NT2/D1 (cell line): ENCODE results near the gene SMPD3.
"Not testable (repeated sequence)": the region's sequence is repeated elsewhere in the genome, so short reads cannot be mapped to it uniquely, and the experiment has no call there.

ENCODE experiments used
- DNase-seq: peaks from one replicate; pipeline ENCODE4 v3.0.0-alpha.2; 2011; ENCODE audit warnings: low read depth, low spot score
- H3K27me3 ChIP-seq: 2 replicates; pipeline ENCODE4 v1.6.0; 2011; ENCODE audit warnings: mild to moderate bottlenecking; ENCODE audit not compliant: insufficient read length, insufficient read depth
- H3K36me3 ChIP-seq: 2 replicates; pipeline ENCODE4 v1.6.1; 2011; ENCODE audit warnings: mild to moderate bottlenecking, low read length, mixed read lengths; ENCODE audit not compliant: insufficient read depth, insufficient read length
- H3K4me1 ChIP-seq: 2 replicates; pipeline ENCODE4 v1.5.1; 2011; ENCODE audit not compliant: insufficient read depth, insufficient read length
- H3K4me3 ChIP-seq: 2 replicates; pipeline ENCODE4 v1.5.1; 2011; ENCODE audit warnings: low read depth; ENCODE audit not compliant: insufficient read length
- H3K9ac ChIP-seq: 2 replicates; pipeline ENCODE4 v1.6.0; 2011; ENCODE audit warnings: low read depth; ENCODE audit not compliant: insufficient read length
- H3K9me3 ChIP-seq: 2 replicates; pipeline ENCODE4 v1.5.1; 2011; ENCODE audit warnings: mild to moderate bottlenecking, low read length; ENCODE audit not compliant: insufficient read depth
- SUZ12 ChIP-seq: IDR thresholded peaks from 2 replicates; pipeline ENCODE4 v1.6.1; 2011; ENCODE audit not compliant: insufficient read length, insufficient read depth; ENCODE audit errors: extremely low read depth
- YY1 ChIP-seq: IDR thresholded peaks from 2 replicates; pipeline ENCODE4 v1.6.1; 2011; ENCODE audit not compliant: insufficient read length, insufficient read depth
- ZNF274 ChIP-seq: IDR thresholded peaks from 2 replicates; pipeline ENCODE4 v1.6.1; 2011; ENCODE audit warnings: mild to moderate bottlenecking, low read depth, low read length

SMPD3 gene

DNA sequence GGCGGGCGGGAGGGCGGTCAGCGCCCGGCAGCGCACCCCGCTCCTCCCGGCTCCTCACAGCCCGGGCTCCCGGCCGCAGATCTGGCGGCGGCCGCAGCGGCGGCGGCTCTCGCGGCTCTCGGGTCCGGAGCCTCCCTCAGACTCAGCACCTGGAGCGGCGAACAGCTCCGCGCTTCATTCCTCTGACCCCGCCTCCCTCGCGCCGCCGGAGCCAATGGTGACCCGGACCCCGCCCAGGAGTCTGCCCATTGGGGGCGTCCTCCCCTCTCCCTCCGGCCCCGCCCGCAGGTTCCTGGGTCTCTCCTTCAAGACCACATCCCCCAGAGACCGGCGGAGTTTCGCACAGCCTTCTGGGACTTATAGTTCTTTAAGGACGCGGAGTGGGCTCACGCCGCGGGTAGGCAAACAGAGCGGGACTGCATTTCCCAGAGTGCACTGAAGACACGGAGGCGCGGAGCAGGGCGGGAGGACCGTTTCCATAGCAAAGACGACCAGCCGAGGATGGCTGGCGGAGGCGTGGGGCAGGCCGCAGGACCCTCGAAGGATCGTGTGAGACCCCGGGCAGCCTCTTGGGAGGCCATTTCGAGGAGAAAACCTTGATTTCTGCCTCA, at the start of gene SMPD3:
TSS of gene SMPD3 (minus strand) at position 149 of the 611 bp plus-strand sequence. CDS start 76,327 bp downstream, outside the sequence.
- H3K9ac ChIP-seq = peak within 1 kb of the TSS; percentile 65
- no peaks in the 10 kb centered on the region for H3K9me3 ChIP-seq
- H3K36me3 ChIP-seq = no peaks in the 10 kb centered on the region
- peak; percentile 100 for DNase-seq
- H3K4me3 ChIP-seq = peak within 1 kb of the TSS; percentile 68
- H3K4me1 ChIP-seq = peaks cover 15% of the 10 kb centered on the region
- peaks cover 32% of the 10 kb centered on the region for H3K27me3 ChIP-seq
- TF ChIP-seq SUZ12 (peak; percentile 26), ZNF274 (no peak)

DNA sequence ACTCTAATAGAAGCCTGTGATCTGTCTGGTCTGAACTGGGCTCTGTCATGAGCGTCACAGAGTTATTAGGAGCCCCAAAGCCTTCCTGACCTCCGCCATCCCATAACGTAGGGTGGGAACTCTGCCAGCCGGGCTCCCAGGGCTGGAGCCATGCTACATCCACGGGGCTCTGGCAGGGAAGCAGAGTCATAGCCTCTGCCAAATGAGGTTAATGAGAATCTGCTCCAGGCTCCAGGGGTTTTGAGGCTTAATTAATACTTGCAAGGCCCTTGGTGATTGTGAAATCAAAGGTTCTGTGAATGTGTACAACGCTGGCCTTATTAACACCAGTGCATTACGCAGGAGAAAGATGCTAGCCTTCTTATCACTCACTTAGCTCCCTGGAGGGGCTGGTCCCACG, 48.4 kb upstream of the SMPD3 start:
- no peak for TF ChIP-seq YY1
- TF ChIP-seq ZNF274 = no peak
- TF ChIP-seq SUZ12 = no peak
- no peak for DNase-seq

DNA sequence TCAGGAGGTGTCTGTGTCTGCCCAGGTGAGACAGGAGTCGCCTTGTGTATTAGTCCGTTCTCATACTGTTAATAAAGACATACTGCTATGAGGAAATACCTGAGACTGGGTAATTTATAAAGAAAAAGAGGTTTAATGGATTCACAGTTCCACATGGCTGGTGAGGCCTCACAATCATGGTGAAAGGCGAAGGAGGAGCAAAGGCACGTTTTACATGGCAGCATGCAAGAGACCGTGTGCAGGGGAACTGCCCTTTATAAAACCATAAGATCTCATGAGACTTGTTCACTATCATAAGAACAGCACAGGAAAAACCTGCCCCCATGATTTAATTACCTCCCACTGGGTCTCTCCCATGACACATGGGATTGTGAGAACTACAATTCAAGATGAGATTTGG, 46.0 kb upstream of the SMPD3 start:
- H3K9ac ChIP-seq = not testable (repeated sequence)

More for the DNA sequence above, 48.4 kb upstream of the SMPD3 start:
- Histone ChIP-seq H3K4me3 (no peak overlapping the region), H3K27me3 (no peaks in the 10 kb centered on the region), H3K9ac (no peak overlapping the region), H3K9me3 (no peaks in the 10 kb centered on the region; the same call in 1 of the 2 replicates), H3K36me3 (no peaks in the 10 kb centered on the region), H3K4me1 (peaks cover 3% of the 10 kb centered on the region)

DNA sequence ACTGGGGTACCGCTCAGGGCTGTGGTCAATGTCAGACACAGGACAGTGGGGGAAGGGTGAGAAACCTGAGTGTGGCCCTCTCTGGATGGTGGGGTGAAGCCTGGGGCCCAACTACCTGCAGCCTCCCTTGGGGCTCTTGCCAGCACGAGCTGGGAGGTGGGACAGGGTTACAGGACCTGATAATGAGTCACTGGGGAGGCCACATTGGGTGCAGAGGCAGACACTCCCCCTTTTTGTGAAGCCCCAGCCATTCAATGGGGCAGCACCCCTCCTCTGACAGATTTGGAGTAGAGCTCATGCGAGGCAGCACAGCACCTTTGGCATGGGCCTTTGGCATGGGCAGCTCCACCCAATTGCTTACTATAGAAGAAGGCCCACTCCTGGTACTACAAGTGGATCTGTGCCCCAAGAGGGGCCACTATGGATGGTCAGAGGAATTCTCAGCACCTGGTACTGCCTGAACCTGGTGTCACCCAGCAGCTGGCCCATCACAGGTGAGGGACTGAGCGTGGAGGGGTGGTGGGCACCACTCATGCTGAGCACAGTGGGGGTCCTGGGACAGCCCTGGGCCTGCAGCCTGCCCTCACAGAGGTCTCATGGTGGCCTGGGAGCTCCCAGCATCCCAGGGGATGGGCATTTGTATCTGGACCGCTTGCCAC, 45.2 kb upstream of the SMPD3 start:
- no peaks in the 10 kb centered on the region for H3K27me3 ChIP-seq
- H3K9me3 ChIP-seq = no peaks in the 10 kb centered on the region; the same call in 1 of the 2 replicates
- no peaks in the 10 kb centered on the region for H3K36me3 ChIP-seq
- H3K4me3 ChIP-seq = no peak overlapping the region
- no peak overlapping the region for H3K9ac ChIP-seq
- H3K4me1 ChIP-seq = peaks cover 18% of the 10 kb centered on the region
- DNase-seq = no peak
- TF ChIP-seq ZNF274 (no peak), YY1 (no peak)

More for the DNA sequence above, 46.0 kb upstream of the SMPD3 start:
- not testable (repeated sequence) for H3K27me3 ChIP-seq, H3K4me3 ChIP-seq, H3K9me3 ChIP-seq, DNase-seq, H3K36me3 ChIP-seq
- H3K4me1 ChIP-seq = peaks cover 18% of the 10 kb centered on the region

DNA sequence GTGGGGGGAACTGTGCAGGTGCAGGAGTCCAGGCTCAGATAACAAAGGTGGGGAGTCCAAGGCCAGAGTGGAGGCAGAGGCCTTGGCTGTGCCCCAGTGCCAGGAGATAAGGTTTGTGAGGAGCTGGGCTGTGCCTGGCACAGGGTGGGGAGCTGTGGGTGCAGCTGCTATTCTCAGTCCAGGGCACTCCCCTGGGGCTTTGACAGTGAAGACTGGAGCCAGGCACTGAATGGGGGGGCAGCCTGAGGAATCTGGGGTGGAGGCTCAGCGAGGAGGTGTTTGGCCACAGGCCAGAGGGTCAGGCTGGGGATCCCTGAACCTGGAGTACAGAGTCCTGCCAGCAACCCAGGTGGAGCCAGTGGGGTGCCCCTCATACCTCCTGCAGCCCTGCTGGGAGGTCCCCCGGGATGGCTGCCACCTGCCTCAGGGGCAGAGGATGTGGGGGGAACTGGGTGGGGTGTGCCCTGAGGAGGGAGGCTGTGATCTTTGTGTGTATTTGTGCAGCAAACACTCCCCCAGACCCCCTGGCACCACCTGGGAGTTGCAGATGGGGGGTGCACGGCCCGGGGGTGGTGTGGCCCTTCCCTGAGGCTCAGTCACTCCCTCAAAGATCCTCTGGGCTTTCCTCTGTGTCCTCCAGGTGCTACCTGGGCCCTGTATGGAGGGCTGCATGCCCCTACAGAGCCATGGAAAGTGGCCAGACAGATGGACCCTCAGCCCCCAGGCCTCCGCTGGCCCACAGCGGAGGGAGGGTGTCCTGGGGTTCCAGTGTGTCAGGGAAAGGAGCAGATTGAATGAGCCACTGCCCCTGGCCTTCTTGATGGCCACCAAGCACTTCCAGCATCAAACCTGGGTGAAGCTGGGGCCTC, 44.5 kb upstream of the SMPD3 start:
- H3K9me3 ChIP-seq = no peaks in the 10 kb centered on the region; the same call in 1 of the 2 replicates
- no peak for DNase-seq
- no peak overlapping the region for H3K4me3 ChIP-seq
- H3K4me1 ChIP-seq = peaks cover 19% of the 10 kb centered on the region
- H3K27me3 ChIP-seq = no peaks in the 10 kb centered on the region
- no peaks in the 10 kb centered on the region for H3K36me3 ChIP-seq
- no peak for TF ChIP-seq SUZ12
- no peak for TF ChIP-seq ZNF274
- TF ChIP-seq YY1 = no peak
- H3K9ac ChIP-seq = no peak overlapping the region

DNA sequence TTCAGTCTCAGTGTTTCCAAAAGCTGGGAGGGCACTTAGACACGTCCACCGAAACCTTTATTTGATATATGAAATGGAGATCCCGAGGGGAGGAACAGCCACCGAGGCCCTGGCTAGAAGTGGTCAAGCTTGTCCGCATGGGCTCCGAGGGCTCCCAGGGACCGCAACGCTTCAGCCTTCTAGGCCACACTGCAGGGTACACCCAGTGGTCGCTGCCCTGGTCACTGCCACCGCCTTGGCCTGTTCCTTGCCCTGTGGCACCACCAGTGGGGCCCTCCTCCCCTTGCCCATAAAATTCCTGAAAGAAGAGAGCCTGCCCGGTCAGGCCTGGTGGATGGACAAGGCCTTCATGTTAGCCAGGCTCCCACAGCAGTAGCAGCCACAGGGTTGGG, 43.8 kb upstream of the SMPD3 start:
- Histone ChIP-seq H3K4me1 (peaks cover 23% of the 10 kb centered on the region), H3K27me3 (no peaks in the 10 kb centered on the region), H3K9me3 (no peaks in the 10 kb centered on the region; the same call in 1 of the 2 replicates), H3K36me3 (no peaks in the 10 kb centered on the region), H3K9ac (no peak overlapping the region), H3K4me3 (no peak overlapping the region)
- DNase-seq = no peak
- TF ChIP-seq SUZ12 (no peak), YY1 (no peak), ZNF274 (no peak)

DNA sequence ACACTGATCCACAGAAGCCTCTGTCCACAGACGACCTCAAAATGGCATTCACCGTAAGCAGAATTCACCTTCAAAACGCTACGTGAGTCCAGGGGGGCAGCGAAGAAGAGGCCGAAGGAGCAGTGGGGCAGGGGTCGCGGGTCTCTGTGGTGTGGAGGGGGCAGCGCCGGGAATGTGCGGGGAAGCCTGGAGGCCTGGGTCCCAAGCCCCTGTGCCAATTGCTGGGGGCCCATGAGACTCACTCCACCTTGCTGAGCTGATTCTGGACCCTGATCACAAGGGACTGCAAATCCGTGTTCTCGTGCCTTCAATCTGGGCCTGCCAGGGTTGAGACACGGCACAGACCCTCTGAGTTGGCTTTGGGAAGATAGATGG, 43.3 kb upstream of the SMPD3 start:
- no peak overlapping the region for H3K4me3 ChIP-seq
- no peaks in the 10 kb centered on the region; the same call in 1 of the 2 replicates for H3K9me3 ChIP-seq
- H3K27me3 ChIP-seq = no peaks in the 10 kb centered on the region
- H3K9ac ChIP-seq = peak overlapping the region; percentile 33
- no peaks in the 10 kb centered on the region for H3K36me3 ChIP-seq
- peaks cover 26% of the 10 kb centered on the region for H3K4me1 ChIP-seq
- no peak for TF ChIP-seq SUZ12
- TF ChIP-seq YY1 = no peak
- TF ChIP-seq ZNF274 = no peak
- no peak for DNase-seq
